H1 (cell line): Measurements from ENCODE around the gene IRF2BP2. TPM values are rescaled to one million over a fixed set of nuclear protein-coding genes. Genes with fewer than 3 reads are reported as not detected.

Experiments used
- CTCF ChIA-PET: fragments of 300-600 bp; sonication (Branson Sonifier 250); formaldehyde crosslinking; loops from one replicate; lab custom pipeline; 2021; ENCODE audit not compliant: partially characterized antibody; lab: Charles Lee
- POLR2A ChIA-PET: fragments of 300-600 bp; sonication (Branson Sonifier 250); formaldehyde crosslinking; loops from one replicate; lab custom pipeline; 2021; ENCODE audit warnings: inconsistent platforms; ENCODE audit not compliant: partially characterized antibody; lab: Charles Lee
- DNase-seq, 2 experiments: peaks; one replicate each; pipeline versions ENCODE4 v3.0.0 to v3.0.0-alpha.2; 2010 to 2022; ENCODE audit warnings: low spot score in 2 of 2, low read depth in 1 of 2, mixed read lengths in 1 of 2
- FAIRE-seq: peaks from 2 replicates; lab custom pipeline; 2011; peaks lifted over from hg19 to GRCh38; lab: Jason Lieb, UNC
- H2AFZ ChIP-seq: 2 replicates; pipeline ENCODE4 v1.8.1; 2012; ENCODE audit warnings: low read length, inconsistent platforms
- H2AK5ac ChIP-seq: 2 replicates; pipeline ENCODE4 v1.6.1; 2013; ENCODE audit warnings: low read depth, low read length
- H2BK120ac ChIP-seq: replicated peaks from 2 replicates; pipeline ENCODE3; 2013; ENCODE audit warnings: low read depth, low read length, inconsistent platforms
- H2BK12ac ChIP-seq: 2 replicates; pipeline ENCODE4 v1.6.1; 2013; ENCODE audit warnings: low read depth, low read length
- H2BK15ac ChIP-seq: 2 replicates; pipeline ENCODE4 v1.6.1; 2013; ENCODE audit warnings: low read length
- H2BK20ac ChIP-seq: 2 replicates; pipeline ENCODE4 v1.6.1; 2013; ENCODE audit warnings: low read length
- H2BK5ac ChIP-seq: 2 replicates; pipeline ENCODE4 v1.6.1; 2013; ENCODE audit warnings: low read depth, low read length
- H3K14ac ChIP-seq: 2 replicates; pipeline ENCODE4 v1.6.1; 2013; ENCODE audit warnings: inconsistent platforms; ENCODE audit not compliant: insufficient read length
- H3K18ac ChIP-seq: 2 replicates; pipeline ENCODE4 v1.6.1; 2013; ENCODE audit warnings: low read length; ENCODE audit errors: extremely low read depth
- H3K23ac ChIP-seq: 2 replicates; pipeline ENCODE4 v1.6.1; 2013; ENCODE audit warnings: inconsistent platforms; ENCODE audit not compliant: insufficient read length
- H3K23me2 ChIP-seq: 2 replicates; pipeline ENCODE4 v1.6.1; 2013; ENCODE audit warnings: low read depth, low read length
- H3K27ac ChIP-seq: 2 replicates; pipeline ENCODE4 v1.6.1; 2011; ENCODE audit warnings: low read depth, low read length, inconsistent platforms
- H3K27me3 ChIP-seq, 4 experiments: replicated peaks in 1 of 4; 1 replicate in 1 of 4; 2 replicates in 3 of 4; pipeline versions ENCODE4 v1.6.1 to v1.8.1; 2011 to 2013; ENCODE audit warnings: low read length in 3 of 4, mild to moderate bottlenecking in 3 of 4, inconsistent platforms in 2 of 4, mixed read lengths in 2 of 4, moderate library complexity in 1 of 4; ENCODE audit not compliant: control insufficient read depth in 3 of 4, insufficient read depth in 3 of 4; ENCODE audit errors: extremely low read depth in 1 of 4
- H3K36me3 ChIP-seq, 4 experiments: 2 replicates each; pipeline versions ENCODE4 v1.6.1 to v1.8.1; 2011 to 2013; ENCODE audit warnings: mild to moderate bottlenecking in 4 of 4, low read length in 3 of 4, moderate library complexity in 2 of 4, control low read depth in 1 of 4, inconsistent platforms in 1 of 4; ENCODE audit not compliant: insufficient read depth in 4 of 4, control insufficient read depth in 2 of 4
- H3K4ac ChIP-seq: replicated peaks from 2 replicates; pipeline ENCODE3; 2013; ENCODE audit warnings: low read length, low read depth, mixed read lengths, inconsistent platforms; ENCODE audit not compliant: insufficient read length
- H3K4me1 ChIP-seq, 4 experiments: replicated peaks in 1 of 4; 1 replicate in 1 of 4; 2 replicates in 3 of 4; pipeline versions ENCODE4 v1.6.1 to v1.8.1; 2011 to 2013; ENCODE audit warnings: low read length in 3 of 4, inconsistent platforms in 2 of 4, mixed read lengths in 1 of 4; ENCODE audit not compliant: insufficient read depth in 4 of 4, control insufficient read depth in 3 of 4
- H3K4me2 ChIP-seq, 2 experiments: 2 replicates each; pipeline versions ENCODE4 v1.6.1 to v1.8.1; 2011 to 2013; ENCODE audit warnings: low read depth in 2 of 2, low read length in 2 of 2, control low read depth in 1 of 2, inconsistent platforms in 1 of 2, mild to moderate bottlenecking in 1 of 2; ENCODE audit not compliant: insufficient read depth in 1 of 2
- H3K4me3 ChIP-seq, 4 experiments: fragments of 200-600, 300-600 bp in 1 of 4; sonication (generic), shearing (Covaris generic), sonication (Bioruptor Twin) in 1 of 4; 2 replicates each; pipeline versions ENCODE4 v1.5.1 to v1.8.1; 2011 to 2016; ENCODE audit warnings: low read length in 4 of 4, low read depth in 3 of 4, control low read depth in 2 of 4, inconsistent platforms in 2 of 4, mild to moderate bottlenecking in 2 of 4, mixed read lengths in 1 of 4, moderate library complexity in 1 of 4; ENCODE audit not compliant: insufficient read depth in 2 of 4; ENCODE audit errors: extremely low read depth in 1 of 4
- H3K56ac ChIP-seq: replicated peaks from 2 replicates; pipeline ENCODE3; 2013; ENCODE audit warnings: low read depth, mild to moderate bottlenecking, mixed read lengths, low read length, inconsistent platforms; ENCODE audit not compliant: insufficient read length
- H3K79me1 ChIP-seq: 2 replicates; pipeline ENCODE4 v1.6.1; 2013; ENCODE audit warnings: low read depth, low read length, control low read depth
- H3K79me2 ChIP-seq, 2 experiments: 2 replicates each; pipeline versions ENCODE4 v1.6.1 to v1.8.1; 2012 to 2013; ENCODE audit warnings: low read length in 2 of 2, mild to moderate bottlenecking in 2 of 2, inconsistent platforms in 1 of 2; ENCODE audit not compliant: insufficient read depth in 2 of 2, control insufficient read depth in 1 of 2
- H3K9ac ChIP-seq, 4 experiments: replicated peaks in 1 of 4; 1 replicate in 1 of 4; 2 replicates in 3 of 4; pipeline versions ENCODE4 v1.6.1 to v1.8.1; 2011 to 2013; ENCODE audit warnings: low read depth in 3 of 4, low read length in 3 of 4, control low read depth in 2 of 4, mild to moderate bottlenecking in 2 of 4, moderate library complexity in 2 of 4, inconsistent platforms in 1 of 4; ENCODE audit errors: extremely low read depth in 1 of 4
- H3K9me3 ChIP-seq, 2 experiments: 2 replicates each; pipeline versions ENCODE4 v1.6.1 to v1.8.1; 2012 to 2013; ENCODE audit warnings: mild to moderate bottlenecking in 2 of 2, moderate library complexity in 2 of 2, control low read depth in 1 of 2, inconsistent platforms in 1 of 2, low read depth in 1 of 2, low read length in 1 of 2, mixed read lengths in 1 of 2; ENCODE audit not compliant: insufficient read depth in 2 of 2
- H4K20me1 ChIP-seq, 2 experiments: replicated peaks in 1 of 2; 2 replicates each; pipeline versions ENCODE3 to v1.8.1; 2011 to 2013; ENCODE audit warnings: inconsistent platforms in 2 of 2, low read length in 2 of 2, mild to moderate bottlenecking in 1 of 2; ENCODE audit not compliant: insufficient read depth in 2 of 2, control insufficient read depth in 1 of 2
- H4K5ac ChIP-seq: 2 replicates; pipeline ENCODE4 v1.6.1; 2013; ENCODE audit warnings: low read length, low read depth, mixed read lengths, inconsistent platforms; ENCODE audit not compliant: insufficient read length
- H4K8ac ChIP-seq: 2 replicates; pipeline ENCODE4 v1.8.0; 2013; ENCODE audit warnings: mild to moderate bottlenecking, moderate library complexity, low read length, inconsistent platforms; ENCODE audit not compliant: insufficient read depth; ENCODE audit errors: extremely low read depth
- H4K91ac ChIP-seq: replicated peaks from 2 replicates; pipeline ENCODE3; 2013; ENCODE audit warnings: low read length, mixed read lengths, inconsistent platforms; ENCODE audit not compliant: insufficient read length
- CBX5 ChIP-seq: fragments of 300-800, 300-1000 bp; sonication (generic); IDR thresholded peaks from 2 replicates; pipeline ENCODE4 v1.7.1; 2016; ENCODE audit warnings: antibody characterized with exemption, low read length, low read depth
- CTCF ChIP-seq, 3 experiments: IDR thresholded peaks; 1 replicate in 2 of 3; 2 replicates in 1 of 3; pipeline versions ENCODE4 v1.5.1 to v1.6.1; 2011; ENCODE audit warnings: low read length in 3 of 3, mild to moderate bottlenecking in 3 of 3, inconsistent platforms in 2 of 3, low read depth in 1 of 3, moderate library complexity in 1 of 3; ENCODE audit not compliant: insufficient read depth in 1 of 3; ENCODE audit errors: control extremely low read depth in 1 of 3
- HDAC6 ChIP-seq: IDR thresholded peaks from one replicate; pipeline ENCODE4 v1.7.1; 2012; ENCODE audit warnings: low read depth, mild to moderate bottlenecking, inconsistent platforms, low read length, moderate library complexity
- JUND ChIP-seq: IDR thresholded peaks from 2 replicates; pipeline ENCODE4 v1.6.1; 2011; ENCODE audit warnings: mild to moderate bottlenecking, improper control_type of control experiment, low read length
- MAFK ChIP-seq: IDR thresholded peaks from 2 replicates; pipeline ENCODE4 v1.6.1; 2012; ENCODE audit warnings: low read depth, mild to moderate bottlenecking, improper control_type of control experiment, low read length
- POLR2AphosphoS5 ChIP-seq: IDR thresholded peaks from 2 replicates; pipeline ENCODE4 v1.6.1; 2011; ENCODE audit warnings: low read depth, low read length
- POU5F1 ChIP-seq: IDR thresholded peaks from 2 replicates; pipeline ENCODE4 v1.6.1; 2011; ENCODE audit warnings: low read depth, mild to moderate bottlenecking, low read length, moderate library complexity
- SIX5 ChIP-seq: IDR thresholded peaks from 2 replicates; pipeline ENCODE4 v1.6.1; 2011; ENCODE audit warnings: mild to moderate bottlenecking, low read depth, low read length
- SP2 ChIP-seq: IDR thresholded peaks from 2 replicates; pipeline ENCODE4 v1.6.1; 2012; ENCODE audit warnings: mild to moderate bottlenecking, low read length, inconsistent platforms
- TAF1 ChIP-seq: IDR thresholded peaks from 2 replicates; pipeline ENCODE4 v1.6.1; 2011; ENCODE audit warnings: mild to moderate bottlenecking, low read depth, low read length
- TAF7 ChIP-seq: optimal IDR thresholded peaks from 2 replicates; pipeline ENCODE3; 2011; ENCODE audit warnings: low read depth, mild to moderate bottlenecking, inconsistent platforms, low read length, moderate library complexity, borderline replicate concordance
- ZNF274 ChIP-seq: IDR thresholded peaks from 2 replicates; pipeline ENCODE4 v1.7.0; 2012; ENCODE audit warnings: low read length, borderline replicate concordance; ENCODE audit errors: extremely low read depth
- WGBS, 2 experiments: shearing (Covaris generic) in 1 of 2; methylation state at CpG; one replicate each; pipeline versions ENCODE4 v1.1.6 to v1.1.7; 2013 to 2015; ENCODE audit warnings: low lambda C conversion rate in 2 of 2, mixed read lengths in 2 of 2, inconsistent platforms in 1 of 2, low coverage in 1 of 2, missing lambda C conversion rate in 1 of 2; ENCODE audit not compliant: insufficient replicate concordance in 2 of 2, insufficient coverage in 1 of 2, insufficient read length in 1 of 2; ENCODE audit errors: extremely low coverage in 1 of 2, missing lambda C conversion rate in 1 of 2; 5-methylcytosine and 5-hydroxymethylcytosine counted together
- polyA plus RNA-seq, 7 experiments: library from polyadenylated mRNA; depleted of rRNA in 3 of 7; stranded (reverse) in 5 of 7; unstranded in 2 of 7; fragments of >200 nt in 5 of 7; fragments of 200-250 nt in 2 of 7; gene quantifications; 1 replicate in 5 of 7; 2 replicates in 1 of 7; 4 replicates in 1 of 7; pipeline versions ENCODE4 v1.2.1 to v1.2.3, GENCODE V29; 2011 to 2013; ENCODE audit warnings: missing spikeins in 2 of 7, mixed read lengths in 2 of 7
- total RNA-seq: library from RNA; stranded (reverse); fragmentation: NEBNext Ultra II Directional; extraction: Animal tissue kit (Norgen Biotek cat#: 25700); gene quantifications from 2 replicates; pipeline ENCODE4 v1.2.1, GENCODE V29; 2021

The IRF2BP2 gene
- total and polyA plus RNA-seq, 2 of the 8 experiments (the other 6 are each of a cell fraction or from before 2014, with no cell fraction given): 24.9 to 67.5 TPM

- H3K56ac ChIP-seq: no peak overlapping the region
- no peak overlapping the region for H4K91ac ChIP-seq
- H3K9me3 ChIP-seq: no peaks in the 10 kb centered on the region
- H4K8ac ChIP-seq: no peak overlapping the region
- no peak overlapping the region for H2AFZ ChIP-seq
- no peak overlapping the region for H3K23ac ChIP-seq
- no peak overlapping the region for H3K18ac ChIP-seq
- DNase-seq (no peak), FAIRE-seq (no peak)
- H3K23me2 ChIP-seq: 0 out of 2 replicates have a peak, but pooled peaks cover 1% of the 10 kb centered on the region
- H3K4me3 ChIP-seq: no peak overlapping the region
- no peak overlapping the region for H2BK120ac ChIP-seq
- no peak overlapping the region for H2BK20ac ChIP-seq
- H3K4me2 ChIP-seq: no peak overlapping the region
- H3K36me3 ChIP-seq: no peaks in the 10 kb centered on the region
- no peaks in the 10 kb centered on the region for H4K20me1 ChIP-seq
- ChIA-PET CTCF (interaction anchor here (0.6 to 1.3 kb wide), 4 partner anchors 9 to 83 kb away, joined by 3 to 9 read pairs (median 4); no protein-coding TSS in a partner anchor), POLR2A (no interaction called here)
- no peak overlapping the region for H3K9ac ChIP-seq
- WGBS, 2 experiments: 81% methylated on average over 9 of the region's 9 CpGs; no CpG with 5 or more reads in 1 of the 2 experiments
- no peak overlapping the region for H3K27ac ChIP-seq
- no peak overlapping the region for H3K14ac ChIP-seq
- no peak overlapping the region for H2BK5ac ChIP-seq
- H3K27me3 ChIP-seq: no peaks in the 10 kb centered on the region
- H3K4ac ChIP-seq: no peak overlapping the region
- no peaks in the 10 kb centered on the region for H3K79me2 ChIP-seq
- H3K4me1 ChIP-seq: no peaks in the 10 kb centered on the region
- no peak overlapping the region for H2BK12ac ChIP-seq
- H3K79me1 ChIP-seq: no peaks in the 10 kb centered on the region
- no peak overlapping the region for H4K5ac ChIP-seq
- no peak overlapping the region for H2BK15ac ChIP-seq
- H2AK5ac ChIP-seq: no peak overlapping the region
- TF ChIP-seq SIX5 (no peak), ZNF274 (no peak), POU5F1 (no peak), TAF7 (no peak), TAF1 (no peak), POLR2AphosphoS5 (no peak), CTCF (IDR thresholded peaks at IDR 0.05; ENCODE audit: control extremely low read depth in 1 of 3, insufficient read depth in 1 of 3, low read depth in 1 of 3, low read length in 3 of 3) (no peak), JUND (no peak), MAFK (no peak), HDAC6 (no peak), SP2 (no peak), CBX5 (no peak)
These were observed 27.2 kb downstream of the IRF2BP2 start for GRCh38 chr1:234582681-234583301.
